GM18909 (cell line): ENCODE results near the gene NFIA.

ENCODE experiments used
- ATAC-seq: cut with Tn5 transposase; IDR thresholded peaks from one replicate; pipeline ENCODE4 v1.9.1; 2021; ENCODE audit warnings: mild to moderate bottlenecking; ENCODE audit not compliant: unreplicated experiment, poor library complexity

NFIA gene

GRCh38 chr1:61142726-61143500, 60.6 kb downstream of the NFIA start:
- ATAC-seq, result no peak

GRCh38 chr1:61143821-61144424, 61.6 kb downstream of the NFIA start:
- ATAC-seq, result no peak

DNA sequence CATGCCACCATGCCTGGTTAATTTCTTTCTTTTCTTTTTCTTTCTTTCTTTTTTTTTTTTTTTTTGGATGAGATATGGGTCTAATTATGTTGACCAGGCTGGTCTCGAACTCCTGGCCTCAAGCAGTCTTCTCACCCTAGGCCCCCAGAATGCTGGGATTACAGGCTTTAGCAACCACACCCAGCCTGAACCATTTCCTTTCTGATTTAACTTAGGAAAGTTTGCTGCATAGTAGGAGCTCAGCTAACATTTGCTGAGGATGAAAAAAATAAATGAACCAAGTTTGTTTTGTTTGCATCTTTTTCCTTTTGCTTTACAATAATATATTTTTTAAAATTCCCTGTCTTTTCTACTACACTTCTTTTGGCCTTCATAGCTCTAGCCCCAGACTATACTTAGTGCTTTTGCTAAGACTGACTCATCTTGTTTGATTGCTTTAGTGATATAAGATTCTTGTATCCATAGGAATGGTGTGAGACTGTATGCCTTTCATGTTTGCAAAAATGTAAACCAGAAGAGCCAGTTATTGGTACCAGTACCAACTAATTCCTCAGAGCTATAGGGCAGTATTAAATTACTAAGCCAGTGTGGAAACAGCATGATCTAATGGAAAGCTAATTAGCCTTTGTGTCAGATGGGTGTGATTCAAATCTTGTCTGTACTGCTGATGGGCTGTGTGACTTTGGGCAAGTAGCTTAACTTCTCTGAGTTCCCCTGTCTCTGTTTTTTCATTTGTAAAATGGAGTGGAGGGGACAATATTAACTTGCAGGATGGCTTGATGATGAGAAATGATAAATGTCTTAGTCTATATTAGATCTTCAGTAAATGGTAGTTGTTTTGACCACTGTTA, 66.9 kb downstream of the NFIA start:
- ATAC-seq, result no peak

DNA sequence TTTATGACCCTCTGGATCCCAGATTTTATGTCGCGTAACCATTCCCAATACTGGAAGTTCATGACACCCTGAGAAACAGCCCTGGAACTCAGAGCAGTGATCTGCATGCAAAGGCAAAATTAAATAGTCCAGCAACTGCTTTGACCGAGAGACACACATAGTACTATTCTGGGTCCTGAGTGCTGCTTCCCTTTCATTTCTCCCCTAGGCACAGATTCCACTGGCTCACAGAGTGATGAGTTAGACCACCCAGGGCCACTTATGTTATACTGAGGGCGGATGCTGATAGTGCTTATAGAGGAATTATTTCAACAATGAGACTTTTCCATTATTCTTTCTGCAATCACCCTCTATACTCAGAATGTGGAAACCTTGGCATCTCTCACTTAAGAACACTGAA, 69.2 kb downstream of the NFIA start:
- no peak for ATAC-seq

- ATAC-seq, result no peak
Observed at GRCh38 chr1:61152066-61152465, 69.7 kb downstream of the NFIA start.

GRCh38 chr1:61152469-61153105, 70.2 kb downstream of the NFIA start:
- ATAC-seq, result no peak

DNA sequence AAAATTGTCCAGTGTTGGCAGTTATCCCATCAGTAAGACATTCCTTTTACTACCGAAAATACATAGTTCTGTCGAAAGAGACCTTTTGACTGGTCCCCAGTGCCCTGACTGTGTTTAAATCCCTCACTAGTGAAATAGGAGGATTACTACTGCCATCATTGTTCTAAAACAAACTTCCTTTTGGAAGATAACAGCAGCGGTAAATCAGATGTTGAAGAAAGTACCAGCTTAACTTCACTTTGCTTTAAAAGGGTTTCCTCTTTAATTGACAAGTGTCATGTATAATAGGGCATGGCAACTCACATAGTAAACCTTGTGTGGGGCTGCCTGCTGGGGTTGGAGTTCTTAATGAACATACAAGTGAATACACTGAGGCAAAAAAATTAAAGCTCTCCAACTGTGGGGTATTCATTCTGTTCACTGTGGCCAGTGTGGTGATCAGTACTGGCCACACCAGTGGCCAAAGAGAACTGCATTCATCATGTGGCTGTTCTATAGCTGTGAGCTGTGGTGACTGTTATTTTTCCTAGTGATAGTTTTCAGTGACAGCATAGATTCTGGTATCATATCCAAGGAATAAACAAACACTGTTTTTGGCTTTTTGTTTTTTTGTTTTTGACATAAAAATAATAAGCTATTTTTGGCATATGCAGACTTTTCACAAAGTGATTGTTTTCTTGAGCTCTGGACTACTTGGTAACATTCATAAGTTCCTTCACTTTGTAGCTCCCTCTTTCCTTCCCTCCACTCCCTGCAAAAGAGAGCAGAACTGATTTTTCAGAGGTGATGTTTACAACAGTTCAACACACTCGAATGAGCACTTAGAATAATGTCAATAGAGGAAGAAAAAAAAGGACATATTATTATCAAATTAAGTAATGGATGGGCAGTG, 74.5 kb downstream of the NFIA start:
- no peak for ATAC-seq

GRCh38 chr1:61157468-61157987, 75.2 kb downstream of the NFIA start:
- no peak for ATAC-seq

DNA sequence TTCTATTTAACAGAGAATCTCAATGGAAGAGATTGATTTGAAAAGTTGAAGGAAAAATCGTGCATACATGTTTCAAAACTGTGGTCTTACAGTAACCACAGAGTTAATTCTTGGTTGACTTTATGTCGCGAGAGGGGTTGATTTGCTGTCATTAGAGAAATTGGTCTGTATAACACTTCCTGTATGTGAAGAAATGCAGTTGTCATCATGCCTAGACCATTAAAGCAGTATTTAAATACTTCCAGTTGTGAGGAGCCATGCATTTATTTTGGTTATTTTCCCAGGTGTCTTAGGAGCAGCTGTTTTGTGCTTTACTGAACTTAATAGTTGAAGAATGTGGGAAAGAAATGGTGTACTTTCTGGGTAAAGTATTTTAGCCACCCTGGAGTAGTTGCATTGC, 76.2 kb downstream of the NFIA start:
- no peak for ATAC-seq

- ATAC-seq, result no peak
Observed at GRCh38 chr1:61160526-61160925, 78.2 kb downstream of the NFIA start.

DNA sequence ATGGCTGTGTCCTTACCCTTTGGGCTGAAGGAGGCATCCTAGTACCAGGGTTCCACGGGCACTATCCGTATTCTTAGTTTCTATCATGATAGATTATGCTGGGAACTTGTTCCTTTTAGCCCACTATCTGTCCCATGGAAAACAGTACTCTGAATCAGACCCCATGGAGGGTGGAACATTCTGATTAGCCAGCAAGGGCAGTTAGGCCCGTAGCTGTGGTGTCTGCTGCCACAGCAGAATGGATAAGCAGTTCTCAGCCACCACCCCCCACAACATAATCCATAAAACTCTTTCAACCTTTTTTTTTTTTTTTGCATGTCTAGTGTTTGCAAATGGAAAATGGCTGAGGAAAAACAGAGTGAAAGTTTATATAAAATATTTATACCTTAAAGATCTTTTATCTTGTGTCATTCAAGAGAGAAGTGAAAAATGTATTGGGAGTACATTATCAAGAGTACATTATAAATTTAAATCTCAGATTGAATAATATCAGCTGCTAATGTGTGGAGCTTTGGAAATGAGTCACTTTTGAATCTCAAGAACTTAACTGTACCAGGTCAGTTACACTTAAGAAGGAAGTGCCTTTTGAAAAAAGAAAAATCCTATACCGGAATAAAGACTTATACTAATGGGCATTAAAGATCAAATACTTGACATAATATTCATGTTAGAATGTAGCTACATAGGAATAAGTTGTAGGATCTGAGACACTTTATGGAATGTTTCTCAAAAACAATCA, 80.3 kb downstream of the NFIA start:
- ATAC-seq, result no peak

DNA sequence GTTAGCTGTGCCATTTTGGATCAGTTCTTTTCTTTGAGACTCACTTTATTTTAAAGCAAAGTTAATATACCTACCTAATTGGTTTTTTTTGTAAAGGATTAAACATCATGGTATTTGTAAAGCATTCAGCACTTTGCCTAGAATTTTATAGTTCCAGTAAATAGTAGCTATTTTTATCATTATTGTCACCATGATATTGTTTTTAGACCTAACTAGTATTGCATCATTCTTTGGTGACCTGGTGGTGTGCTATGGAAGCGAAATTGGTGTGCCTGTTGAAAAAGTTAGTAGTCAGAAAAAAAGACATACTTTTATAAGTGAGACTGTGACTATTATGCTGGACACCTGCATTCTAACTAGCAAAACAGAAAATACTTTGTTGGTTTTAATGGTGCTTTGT, 81.0 kb downstream of the NFIA start:
- no peak for ATAC-seq

DNA sequence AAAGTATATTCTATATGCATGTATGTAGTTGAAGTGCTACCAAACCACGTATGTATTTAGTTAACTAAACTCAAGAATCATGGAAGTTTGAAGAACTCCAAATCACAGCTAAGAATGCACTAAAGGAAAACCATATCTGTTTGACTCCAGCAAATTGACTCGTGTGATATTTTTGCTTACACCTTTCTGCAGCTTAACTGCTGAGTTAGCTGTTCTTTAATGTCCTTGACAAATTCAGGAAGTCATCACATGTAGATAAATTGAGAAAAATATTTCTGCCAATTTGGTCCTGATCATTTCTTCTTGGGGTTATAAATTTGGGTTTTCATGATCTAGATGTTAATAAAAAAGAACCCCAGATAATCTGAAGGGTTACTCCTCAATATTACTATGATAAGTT, 83.0 kb downstream of the NFIA start:
- no peak for ATAC-seq

DNA sequence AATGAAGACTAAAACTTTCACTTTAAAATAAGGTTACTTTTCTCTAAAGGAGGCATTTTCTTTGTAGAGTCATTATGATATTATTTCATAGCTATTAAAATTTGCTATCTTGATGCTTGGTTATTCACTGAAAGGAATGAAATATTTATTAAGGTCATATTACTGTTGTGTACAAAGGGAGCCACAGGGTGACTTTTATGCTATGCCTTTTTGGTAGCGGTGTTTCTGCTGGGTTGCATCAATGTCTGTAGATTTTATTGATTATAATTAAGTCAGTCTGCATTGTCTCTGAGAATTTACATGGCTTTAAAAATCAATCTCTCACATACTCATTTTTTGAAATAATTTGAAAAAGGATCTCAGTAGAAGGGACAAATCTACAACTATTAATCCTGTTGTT, 84.9 kb downstream of the NFIA start:
- ATAC-seq, result no peak

DNA sequence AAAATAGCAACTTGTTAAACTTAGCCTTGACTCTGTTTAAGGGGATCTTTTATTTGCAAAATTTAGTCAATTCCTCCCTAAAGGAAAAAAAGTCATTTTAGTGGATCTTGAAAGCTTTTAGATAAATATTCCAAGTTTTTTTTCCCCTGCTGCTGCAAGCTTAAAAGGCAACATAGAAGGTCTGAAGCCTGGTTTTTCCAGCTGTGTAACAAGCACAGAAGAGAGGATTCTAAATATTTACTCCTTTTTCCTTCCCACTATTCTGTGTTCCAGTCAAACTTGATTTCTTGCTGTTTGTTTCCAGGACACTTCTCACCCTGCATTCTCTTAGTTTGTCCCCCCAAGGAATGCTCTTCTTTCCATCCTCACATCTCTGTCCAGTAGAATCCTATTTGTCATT, 86.7 kb downstream of the NFIA start:
- no peak for ATAC-seq

GRCh38 chr1:61169634-61170033, 87.3 kb downstream of the NFIA start:
- ATAC-seq, result no peak

- ATAC-seq, result no peak
Observed at GRCh38 chr1:61170328-61171238, 88.2 kb downstream of the NFIA start.

DNA sequence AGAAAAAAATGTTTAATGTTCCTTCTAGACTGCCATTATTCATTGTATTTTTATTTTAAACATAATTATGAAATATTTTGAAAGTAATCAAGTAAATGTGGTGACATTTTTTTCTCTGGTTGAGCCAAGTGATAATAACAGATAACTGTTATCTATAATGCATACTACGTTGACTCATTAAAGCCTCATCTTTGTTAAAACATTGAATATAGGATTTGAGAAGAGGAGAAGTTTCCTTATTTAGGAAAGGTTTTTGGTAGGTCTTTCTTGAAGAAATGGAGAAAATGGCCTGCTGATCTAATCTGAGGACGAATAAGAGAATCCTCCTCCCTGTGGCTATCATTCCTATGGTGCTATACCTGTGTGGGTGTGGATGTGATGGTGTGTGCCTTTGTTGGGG, 89.0 kb downstream of the NFIA start:
- no peak for ATAC-seq
